Subcutaneous abdominal adipose tissue (tissue), 5 donors: ENCODE measurements around the gene PLAAT2.
"Not testable (repeated sequence)": the region's sequence is repeated elsewhere in the genome, so short reads cannot be mapped to it uniquely, and the experiment has no call there.

Experiments used
- H3K27ac ChIP-seq: one replicate; pipeline ENCODE4 v1.7.0; 2013; ENCODE audit warnings: low read depth, mild to moderate bottlenecking, inconsistent platforms, low read length, moderate library complexity
- H3K27me3 ChIP-seq, 5 donors: one replicate each; pipeline ENCODE4 v1.7.0; 2013; ENCODE audit warnings: low read length in 5 of 5, inconsistent platforms in 1 of 5; ENCODE audit not compliant: control insufficient read depth in 5 of 5, insufficient read depth in 4 of 5
- H3K36me3 ChIP-seq, 5 donors: one replicate each; pipeline ENCODE4 v1.7.0; 2013; ENCODE audit warnings: low read length in 5 of 5; ENCODE audit not compliant: control insufficient read depth in 5 of 5, insufficient read depth in 5 of 5
- H3K4me1 ChIP-seq, 5 donors: one replicate each; pipeline ENCODE4 v1.7.0; 2013; ENCODE audit warnings: low read length in 5 of 5, mild to moderate bottlenecking in 3 of 5, moderate library complexity in 1 of 5; ENCODE audit not compliant: control insufficient read depth in 5 of 5, insufficient read depth in 5 of 5
- H3K4me3 ChIP-seq, 5 donors: one replicate each; pipeline ENCODE4 v1.7.0; 2013; ENCODE audit warnings: low read length in 5 of 5, low read depth in 1 of 5
- H3K9ac ChIP-seq, 5 donors: one replicate each; pipeline ENCODE4 v1.7.0; 2013; ENCODE audit warnings: low read length in 5 of 5, mild to moderate bottlenecking in 4 of 5, moderate library complexity in 3 of 5
- H3K9me3 ChIP-seq, 5 donors: one replicate each; pipeline ENCODE4 v1.7.0; 2013; ENCODE audit warnings: low read length in 5 of 5; ENCODE audit not compliant: control insufficient read depth in 5 of 5
- donor health status: healthy.
- donor health status: healthy.
- donor health status: healthy.
- donor health status: healthy.
- donor health status: healthy.

Gene PLAAT2

GRCh38 chr11:63551091-63551888 lies 11.9 kb downstream of the PLAAT2 start:
- Histone ChIP-seq H3K4me3 (no peak overlapping the region), H3K9ac (no peak overlapping the region), H3K27ac (no peak overlapping the region), H3K27me3 (no peaks in the 10 kb centered on the region), H3K4me1 (peaks cover 0 to 39% (median 22%) of the 10 kb centered on the region in 5 donors), H3K36me3 (peaks cover 0 to 12% (median 5%) of the 10 kb centered on the region in 5 donors), H3K9me3 (no peaks in the 10 kb centered on the region)

GRCh38 chr11:63550156-63550700 lies 13.0 kb downstream of the PLAAT2 start:
- H3K27me3 ChIP-seq, H3K9ac ChIP-seq, H3K4me3 ChIP-seq, H3K27ac ChIP-seq, H3K9me3 ChIP-seq: not testable (repeated sequence)
- peaks cover 0 to 30% (median 22%) of the 10 kb centered on the region in 5 donors for H3K4me1 ChIP-seq
- H3K36me3 ChIP-seq = peaks cover 0 to 17% (median 6%) of the 10 kb centered on the region in 5 donors

- H3K27me3 ChIP-seq = no peaks in the 10 kb centered on the region
- no peak overlapping the region for H3K4me3 ChIP-seq
- H3K4me1 ChIP-seq = peaks cover 0 to 28% (median 20%) of the 10 kb centered on the region in 5 donors
- no peaks in the 10 kb centered on the region for H3K9me3 ChIP-seq
- no peak overlapping the region for H3K9ac ChIP-seq
- H3K27ac ChIP-seq = no peak overlapping the region
- peaks cover 0 to 25% (median 10%) of the 10 kb centered on the region in 5 donors for H3K36me3 ChIP-seq
Measured at GRCh38 chr11:63549411-63549810, 13.8 kb downstream of the PLAAT2 start.

- Histone ChIP-seq H3K27ac (no peak overlapping the region), H3K27me3 (no peaks in the 10 kb centered on the region), H3K9me3 (no peaks in the 10 kb centered on the region), H3K4me1 (peaks cover 0 to 15% (median 9%) of the 10 kb centered on the region in 5 donors), H3K4me3 (no peak overlapping the region), H3K36me3 (peaks cover 0 to 27% (median 10%) of the 10 kb centered on the region in 5 donors), H3K9ac (no peak overlapping the region)
Measured at GRCh38 chr11:63548178-63548577, 15.0 kb downstream of the PLAAT2 start.

- Histone ChIP-seq H3K9me3 (no peaks in the 10 kb centered on the region), H3K27ac (no peak overlapping the region), H3K27me3 (no peaks in the 10 kb centered on the region), H3K4me1 (peaks cover 0 to 10% (median 4%) of the 10 kb centered on the region in 5 donors), H3K4me3 (no peak overlapping the region), H3K36me3 (peaks cover 0 to 27% (median 10%) of the 10 kb centered on the region in 5 donors), H3K9ac (no peak overlapping the region)
Measured at GRCh38 chr11:63547061-63547460, 16.1 kb downstream of the PLAAT2 start.

- H3K9ac ChIP-seq = no peak overlapping the region
- no peak overlapping the region for H3K4me3 ChIP-seq
- H3K27me3 ChIP-seq = no peaks in the 10 kb centered on the region
- peaks cover 0 to 27% (median 10%) of the 10 kb centered on the region in 5 donors for H3K36me3 ChIP-seq
- no peaks in the 10 kb centered on the region for H3K9me3 ChIP-seq
- H3K4me1 ChIP-seq = peaks cover 0 to 5% (median 0%) of the 10 kb centered on the region in 5 donors
- H3K27ac ChIP-seq = no peak overlapping the region
Measured at GRCh38 chr11:63543711-63544110, 19.5 kb downstream of the PLAAT2 start.

GRCh38 chr11:63542506-63542905 lies 20.7 kb downstream of the PLAAT2 start:
- not testable (repeated sequence) for H3K9ac ChIP-seq, H3K4me3 ChIP-seq, H3K27ac ChIP-seq, H3K9me3 ChIP-seq, H3K27me3 ChIP-seq
- H3K4me1 ChIP-seq = peaks cover 2 to 17% (median 12%) of the 10 kb centered on the region in 5 donors
- peaks cover 0 to 27% (median 10%) of the 10 kb centered on the region in 5 donors for H3K36me3 ChIP-seq

- H3K9ac ChIP-seq = peak overlapping the region; percentile 6 to 87 (median 72)
- peak overlapping the region; percentile 72 for H3K27ac ChIP-seq
- H3K4me1 ChIP-seq = peaks cover 4 to 32% (median 23%) of the 10 kb centered on the region in 5 donors
- H3K27me3 ChIP-seq = no peaks in the 10 kb centered on the region
- H3K36me3 ChIP-seq = no peaks in the 10 kb centered on the region
- H3K9me3 ChIP-seq = no peaks in the 10 kb centered on the region
- H3K4me3 ChIP-seq = peak overlapping the region; percentile 55 to 78 (median 72)
Measured at GRCh38 chr11:63537293-63538101, 25.7 kb downstream of the PLAAT2 start.

- Histone ChIP-seq H3K4me3 (peak within 1 kb of the TSS; percentile 55 to 78 (median 72)), H3K36me3 (no peaks in the 10 kb centered on the region), H3K27me3 (no peaks in the 10 kb centered on the region), H3K9ac (peak within 1 kb of the TSS; percentile 53 to 93 (median 77)), H3K4me1 (peaks cover 4 to 34% (median 26%) of the 10 kb centered on the region in 5 donors), H3K9me3 (no peaks in the 10 kb centered on the region), H3K27ac (peak within 1 kb of the TSS; percentile 72)
Measured at GRCh38 chr11:63536669-63537292, 26.4 kb downstream of the PLAAT2 start, which contains the start of gene PLAAT4. PLAAT4 (plus strand) TSS chr11:63536808; CDS start chr11:63536869, 61 bp downstream.
